Lower lobe of right lung (tissue), 2 donors: ENCODE data around the gene TINAGL1. TPM values are rescaled to one million over a fixed set of nuclear protein-coding genes. Genes with fewer than 3 reads are reported as not detected.
A peak's percentile ranks its signal among the peaks of the same experiment; 100 is the strongest.

Experiments
- ATAC-seq, 2 donors: fragments of 200-7000 bp; cut with Tn5 transposase; one replicate each; pipeline ENCODE4 v1.9.1; 2020 to 2022; ENCODE audit warnings: mild to moderate bottlenecking in 2 of 2, moderate library complexity in 2 of 2
- DNase-seq: peaks from one replicate; pipeline ENCODE4 v3.0.0-alpha.2; 2020
- H3K27ac ChIP-seq: fragments of 200-600 bp; one replicate; pipeline ENCODE4 v1.8.0; 2022
- H3K27me3 ChIP-seq: fragments of 200-600 bp; one replicate; pipeline ENCODE4 v1.8.0; 2022; ENCODE audit warnings: low read depth
- H3K36me3 ChIP-seq: fragments of 200-600 bp; one replicate; pipeline ENCODE4 v1.8.0; 2022; ENCODE audit warnings: mild to moderate bottlenecking
- H3K4me1 ChIP-seq: fragments of 200-600 bp; one replicate; pipeline ENCODE4 v1.8.0; 2022
- H3K4me3 ChIP-seq: fragments of 200-600 bp; one replicate; pipeline ENCODE4 v1.8.0; 2022; ENCODE audit warnings: mild to moderate bottlenecking
- H3K9me3 ChIP-seq: fragments of 200-600 bp; one replicate; pipeline ENCODE4 v1.8.0; 2022
- CTCF ChIP-seq: fragments of 200-600 bp; IDR thresholded peaks from one replicate; pipeline ENCODE4 v1.8.0; 2022; ENCODE audit warnings: antibody characterized with exemption, mild to moderate bottlenecking
- intact Hi-C: fragments of 100-400 bp; cut with DNase I; formaldehyde crosslinking; loops from one replicate; pipeline ENCODE4 v1.11.0; 2022
- total RNA-seq: library from RNA; stranded (reverse); fragmentation: NEBNext Ultra II Directional; extraction: Animal tissue kit (Norgen Biotek cat#: 25700); gene quantifications from one replicate; pipeline ENCODE4 v1.2.1, GENCODE V29; 2021
- donor health status: DM: no; HTN: yes; CAD: no; lungs with severe emphysema.

Gene TINAGL1
- total RNA-seq, 1 donor from 2014 or later, result 64.5 TPM

GRCh38 chr1:31573261-31573660 is 3.1 kb upstream of the TINAGL1 start:
- Histone ChIP-seq H3K36me3 (no peaks in the 10 kb centered on the region), H3K27me3 (peaks cover 6% of the 10 kb centered on the region), H3K27ac (peak overlapping the region; percentile 70), H3K9me3 (no peaks in the 10 kb centered on the region), H3K4me3 (no peak overlapping the region), H3K4me1 (peaks cover 55% of the 10 kb centered on the region)
- TF ChIP-seq CTCF, result no peak
- DNase-seq, result no peak
- no peak for ATAC-seq
- intact Hi-C loops, result no loop called here

GRCh38 chr1:31574749-31575368 is 1.5 kb upstream of the TINAGL1 start:
- DNase-seq (no peak), ATAC-seq (no peak)
- no peak for TF ChIP-seq CTCF
- H3K27ac ChIP-seq, result peak overlapping the region; percentile 81
- no peaks in the 10 kb centered on the region for H3K36me3 ChIP-seq
- peaks cover 6% of the 10 kb centered on the region for H3K27me3 ChIP-seq
- intact Hi-C loops, result no loop called here
- H3K9me3 ChIP-seq, result no peaks in the 10 kb centered on the region
- H3K4me3 ChIP-seq, result no peak overlapping the region
- peaks cover 50% of the 10 kb centered on the region for H3K4me1 ChIP-seq

- TF ChIP-seq CTCF, result no peak
- Histone ChIP-seq H3K27ac (peak overlapping the region; percentile 81), H3K36me3 (no peaks in the 10 kb centered on the region), H3K4me1 (peaks cover 50% of the 10 kb centered on the region), H3K9me3 (no peaks in the 10 kb centered on the region), H3K4me3 (peak overlapping the region; percentile 65), H3K27me3 (peaks cover 6% of the 10 kb centered on the region)
- peak; percentile 44 to 49 for ATAC-seq
- peak; percentile 75 for DNase-seq
- intact Hi-C loops, result no loop called here
These were observed 760 bp upstream of the TINAGL1 start for GRCh38 chr1:31575369-31576140.

GRCh38 chr1:31576743-31577455 is 584 bp downstream of the TINAGL1 start:
- TF ChIP-seq CTCF, result no peak
- Histone ChIP-seq H3K4me1 (peaks cover 48% of the 10 kb centered on the region), H3K36me3 (no peaks in the 10 kb centered on the region), H3K9me3 (no peaks in the 10 kb centered on the region), H3K4me3 (peak overlapping the region; percentile 65), H3K27me3 (peaks cover 6% of the 10 kb centered on the region), H3K27ac (peak overlapping the region; percentile 81)
- ATAC-seq, result peak in 1 of 2 donors; percentile 1
- intact Hi-C loops, result no loop called here
- DNase-seq, result no peak

GRCh38 chr1:31577515-31578192 is 1.3 kb downstream of the TINAGL1 start:
- no peak for TF ChIP-seq CTCF
- Histone ChIP-seq H3K4me3 (peak overlapping the region; percentile 65), H3K27me3 (peaks cover 6% of the 10 kb centered on the region), H3K27ac (peak overlapping the region; percentile 81), H3K9me3 (no peaks in the 10 kb centered on the region), H3K36me3 (no peaks in the 10 kb centered on the region), H3K4me1 (peaks cover 41% of the 10 kb centered on the region)
- intact Hi-C loops, result no loop called here
- ATAC-seq (no peak), DNase-seq (no peak)
